Measurements from ENCODE around the gene FNIP2.

DNA sequence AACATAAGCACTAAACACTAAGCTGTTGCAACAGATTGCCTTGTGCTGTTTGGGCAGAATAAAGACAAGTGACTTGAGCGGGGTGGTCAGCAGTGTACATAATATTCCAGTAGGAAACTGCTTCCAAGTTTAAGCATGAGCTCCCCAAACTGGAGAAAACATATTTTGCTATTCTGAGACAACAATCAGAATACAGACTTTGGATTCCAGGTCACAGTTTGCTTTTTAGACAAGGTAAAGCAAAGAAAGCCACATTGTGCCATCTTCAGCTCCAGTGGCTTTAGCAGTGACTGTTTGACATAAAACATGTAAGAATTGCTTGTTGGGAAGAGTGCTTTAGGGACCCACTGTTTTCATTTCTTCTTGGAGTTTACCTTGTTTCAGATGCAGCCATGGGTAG is 136.0 kb downstream of the FNIP2 start:
- TF ChIP-seq FOXA1 (IDR thresholded peaks at IDR 0.05) (no peak), TAF1 (conservative IDR thresholded peaks at IDR 0.05) (no peak), YY1 (IDR thresholded peaks at IDR 0.05) (no peak), GABPA (IDR thresholded peaks at IDR 0.05 in 1 of 2, conservative IDR thresholded peaks at IDR 0.05 in 1 of 2) (no peak), JUND (IDR thresholded peaks at IDR 0.05) (no peak), RAD21 (IDR thresholded peaks at IDR 0.05) (no peak)
- TF ChIP-seq, protein P1, sequence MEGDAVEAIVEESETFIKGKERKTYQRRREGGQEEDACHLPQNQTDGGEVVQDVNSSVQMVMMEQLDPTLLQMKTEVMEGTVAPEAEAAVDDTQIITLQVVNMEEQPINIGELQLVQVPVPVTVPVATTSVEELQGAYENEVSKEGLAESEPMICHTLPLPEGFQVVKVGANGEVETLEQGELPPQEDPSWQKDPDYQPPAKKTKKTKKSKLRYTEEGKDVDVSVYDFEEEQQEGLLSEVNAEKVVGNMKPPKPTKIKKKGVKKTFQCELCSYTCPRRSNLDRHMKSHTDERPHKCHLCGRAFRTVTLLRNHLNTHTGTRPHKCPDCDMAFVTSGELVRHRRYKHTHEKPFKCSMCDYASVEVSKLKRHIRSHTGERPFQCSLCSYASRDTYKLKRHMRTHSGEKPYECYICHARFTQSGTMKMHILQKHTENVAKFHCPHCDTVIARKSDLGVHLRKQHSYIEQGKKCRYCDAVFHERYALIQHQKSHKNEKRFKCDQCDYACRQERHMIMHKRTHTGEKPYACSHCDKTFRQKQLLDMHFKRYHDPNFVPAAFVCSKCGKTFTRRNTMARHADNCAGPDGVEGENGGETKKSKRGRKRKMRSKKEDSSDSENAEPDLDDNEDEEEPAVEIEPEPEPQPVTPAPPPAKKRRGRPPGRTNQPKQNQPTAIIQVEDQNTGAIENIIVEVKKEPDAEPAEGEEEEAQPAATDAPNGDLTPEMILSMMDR (IDR thresholded peaks at IDR 0.05; ENCODE audit: low read depth, low read length, missing input control) = no peak
- TF ChIP-seq, protein P2, sequence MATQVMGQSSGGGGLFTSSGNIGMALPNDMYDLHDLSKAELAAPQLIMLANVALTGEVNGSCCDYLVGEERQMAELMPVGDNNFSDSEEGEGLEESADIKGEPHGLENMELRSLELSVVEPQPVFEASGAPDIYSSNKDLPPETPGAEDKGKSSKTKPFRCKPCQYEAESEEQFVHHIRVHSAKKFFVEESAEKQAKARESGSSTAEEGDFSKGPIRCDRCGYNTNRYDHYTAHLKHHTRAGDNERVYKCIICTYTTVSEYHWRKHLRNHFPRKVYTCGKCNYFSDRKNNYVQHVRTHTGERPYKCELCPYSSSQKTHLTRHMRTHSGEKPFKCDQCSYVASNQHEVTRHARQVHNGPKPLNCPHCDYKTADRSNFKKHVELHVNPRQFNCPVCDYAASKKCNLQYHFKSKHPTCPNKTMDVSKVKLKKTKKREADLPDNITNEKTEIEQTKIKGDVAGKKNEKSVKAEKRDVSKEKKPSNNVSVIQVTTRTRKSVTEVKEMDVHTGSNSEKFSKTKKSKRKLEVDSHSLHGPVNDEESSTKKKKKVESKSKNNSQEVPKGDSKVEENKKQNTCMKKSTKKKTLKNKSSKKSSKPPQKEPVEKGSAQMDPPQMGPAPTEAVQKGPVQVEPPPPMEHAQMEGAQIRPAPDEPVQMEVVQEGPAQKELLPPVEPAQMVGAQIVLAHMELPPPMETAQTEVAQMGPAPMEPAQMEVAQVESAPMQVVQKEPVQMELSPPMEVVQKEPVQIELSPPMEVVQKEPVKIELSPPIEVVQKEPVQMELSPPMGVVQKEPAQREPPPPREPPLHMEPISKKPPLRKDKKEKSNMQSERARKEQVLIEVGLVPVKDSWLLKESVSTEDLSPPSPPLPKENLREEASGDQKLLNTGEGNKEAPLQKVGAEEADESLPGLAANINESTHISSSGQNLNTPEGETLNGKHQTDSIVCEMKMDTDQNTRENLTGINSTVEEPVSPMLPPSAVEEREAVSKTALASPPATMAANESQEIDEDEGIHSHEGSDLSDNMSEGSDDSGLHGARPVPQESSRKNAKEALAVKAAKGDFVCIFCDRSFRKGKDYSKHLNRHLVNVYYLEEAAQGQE (IDR thresholded peaks at IDR 0.05) = no peak
- TF ChIP-seq, protein P3, sequence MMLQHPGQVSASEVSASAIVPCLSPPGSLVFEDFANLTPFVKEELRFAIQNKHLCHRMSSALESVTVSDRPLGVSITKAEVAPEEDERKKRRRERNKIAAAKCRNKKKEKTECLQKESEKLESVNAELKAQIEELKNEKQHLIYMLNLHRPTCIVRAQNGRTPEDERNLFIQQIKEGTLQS (IDR thresholded peaks at IDR 0.05) = no peak
- TF ChIP-seq, protein P4, sequence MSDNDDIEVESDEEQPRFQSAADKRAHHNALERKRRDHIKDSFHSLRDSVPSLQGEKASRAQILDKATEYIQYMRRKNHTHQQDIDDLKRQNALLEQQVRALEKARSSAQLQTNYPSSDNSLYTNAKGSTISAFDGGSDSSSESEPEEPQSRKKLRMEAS (IDR thresholded peaks at IDR 0.05) = no peak
- TF ChIP-seq, protein P5, sequence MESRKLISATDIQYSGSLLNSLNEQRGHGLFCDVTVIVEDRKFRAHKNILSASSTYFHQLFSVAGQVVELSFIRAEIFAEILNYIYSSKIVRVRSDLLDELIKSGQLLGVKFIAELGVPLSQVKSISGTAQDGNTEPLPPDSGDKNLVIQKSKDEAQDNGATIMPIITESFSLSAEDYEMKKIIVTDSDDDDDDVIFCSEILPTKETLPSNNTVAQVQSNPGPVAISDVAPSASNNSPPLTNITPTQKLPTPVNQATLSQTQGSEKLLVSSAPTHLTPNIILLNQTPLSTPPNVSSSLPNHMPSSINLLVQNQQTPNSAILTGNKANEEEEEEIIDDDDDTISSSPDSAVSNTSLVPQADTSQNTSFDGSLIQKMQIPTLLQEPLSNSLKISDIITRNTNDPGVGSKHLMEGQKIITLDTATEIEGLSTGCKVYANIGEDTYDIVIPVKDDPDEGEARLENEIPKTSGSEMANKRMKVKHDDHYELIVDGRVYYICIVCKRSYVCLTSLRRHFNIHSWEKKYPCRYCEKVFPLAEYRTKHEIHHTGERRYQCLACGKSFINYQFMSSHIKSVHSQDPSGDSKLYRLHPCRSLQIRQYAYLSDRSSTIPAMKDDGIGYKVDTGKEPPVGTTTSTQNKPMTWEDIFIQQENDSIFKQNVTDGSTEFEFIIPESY (IDR thresholded peaks at IDR 0.05) = no peak

Data from liver (tissue), 3 donors.